DND-41 (cell line): ENCODE data around the gene PRKAR1B.

Source experiments
- EZH2 ChIP-seq: IDR thresholded peaks from 3 replicates; pipeline ENCODE4 v1.6.1; 2012; ENCODE audit warnings: borderline replicate concordance, low read depth, mild to moderate bottlenecking, moderate library complexity, low read length, inconsistent platforms; ENCODE audit not compliant: severe bottlenecking
- TF ChIP-seq, protein P1 (sequence below): IDR thresholded peaks from 2 replicates; pipeline ENCODE4 v1.5.1; 2012; ENCODE audit warnings: borderline replicate concordance, low read length, moderate library complexity, mild to moderate bottlenecking; ENCODE audit not compliant: poor library complexity, severe bottlenecking; ENCODE audit errors: extremely low read depth

DNA sequence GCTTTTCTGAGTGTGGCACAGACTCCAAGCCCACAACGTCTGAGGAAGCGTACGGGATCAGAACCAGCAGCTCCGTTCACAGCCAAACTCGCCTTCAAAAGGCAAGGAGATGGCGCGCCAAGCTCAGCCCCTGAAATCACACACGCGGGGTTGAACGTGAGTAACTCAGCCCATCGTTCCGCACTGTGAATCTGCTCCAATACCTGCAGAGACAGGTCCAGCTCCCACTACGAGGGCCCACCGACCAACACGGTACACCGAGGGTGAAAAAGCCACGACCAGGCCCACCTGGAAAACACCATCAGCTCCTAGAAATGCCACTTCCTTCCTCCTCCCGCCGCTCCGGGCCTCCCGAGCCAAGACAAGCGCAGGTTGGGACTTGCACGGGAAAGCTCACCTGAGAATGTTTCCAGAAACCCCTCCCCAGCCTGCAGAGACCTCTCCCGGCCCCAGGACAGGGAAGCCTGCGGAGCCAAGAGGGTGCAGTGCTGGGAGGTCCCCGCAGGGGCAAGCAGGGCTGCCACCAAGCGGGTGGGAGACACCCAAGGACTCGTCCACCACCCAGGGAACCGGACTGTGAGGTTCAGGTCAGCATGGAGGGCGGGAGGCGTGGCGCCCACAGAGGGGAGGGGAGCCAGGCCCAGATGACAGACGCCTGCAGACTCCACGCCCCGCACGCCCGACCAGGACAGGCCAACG, 113.5 kb downstream of the PRKAR1B start:
- TF ChIP-seq, protein P1, sequence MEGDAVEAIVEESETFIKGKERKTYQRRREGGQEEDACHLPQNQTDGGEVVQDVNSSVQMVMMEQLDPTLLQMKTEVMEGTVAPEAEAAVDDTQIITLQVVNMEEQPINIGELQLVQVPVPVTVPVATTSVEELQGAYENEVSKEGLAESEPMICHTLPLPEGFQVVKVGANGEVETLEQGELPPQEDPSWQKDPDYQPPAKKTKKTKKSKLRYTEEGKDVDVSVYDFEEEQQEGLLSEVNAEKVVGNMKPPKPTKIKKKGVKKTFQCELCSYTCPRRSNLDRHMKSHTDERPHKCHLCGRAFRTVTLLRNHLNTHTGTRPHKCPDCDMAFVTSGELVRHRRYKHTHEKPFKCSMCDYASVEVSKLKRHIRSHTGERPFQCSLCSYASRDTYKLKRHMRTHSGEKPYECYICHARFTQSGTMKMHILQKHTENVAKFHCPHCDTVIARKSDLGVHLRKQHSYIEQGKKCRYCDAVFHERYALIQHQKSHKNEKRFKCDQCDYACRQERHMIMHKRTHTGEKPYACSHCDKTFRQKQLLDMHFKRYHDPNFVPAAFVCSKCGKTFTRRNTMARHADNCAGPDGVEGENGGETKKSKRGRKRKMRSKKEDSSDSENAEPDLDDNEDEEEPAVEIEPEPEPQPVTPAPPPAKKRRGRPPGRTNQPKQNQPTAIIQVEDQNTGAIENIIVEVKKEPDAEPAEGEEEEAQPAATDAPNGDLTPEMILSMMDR, result no peak
- no peak for TF ChIP-seq EZH2
